OCI-LY7 (cell line): Measurements from ENCODE around the gene IL11. TPM values are rescaled to one million over a fixed set of nuclear protein-coding genes. Genes with fewer than 3 reads are reported as not detected.

ENCODE experiments used
- BruUV-seq: library from RNA; stranded (reverse); fragments of 400-500 nt; replicated peaks from 2 replicates; lab custom pipeline; 2021; lab: Mats Ljungman, UMichigan
- CTCF ChIA-PET: fragments of 300-600 bp; sonication (Branson Sonifier 250); formaldehyde crosslinking; loops from one replicate; lab custom pipeline; 2022; ENCODE audit warnings: antibody characterized with exemption; ENCODE audit not compliant: unreplicated experiment; lab: Charles Lee
- POLR2A ChIA-PET: fragments of 300-600 bp; sonication (Branson Sonifier 250); formaldehyde crosslinking; loops from one replicate; lab custom pipeline; 2022; ENCODE audit warnings: antibody characterized with exemption; lab: Charles Lee
- DNase-seq: peaks from one replicate; pipeline ENCODE4 v3.0.0-alpha.2; 2015; ENCODE audit warnings: low spot score
- H2AFZ ChIP-seq: fragments of 200-600 bp; sonication (generic), shearing (Covaris generic); 2 replicates; pipeline ENCODE4 v1.6.1; 2014; ENCODE audit warnings: mild to moderate bottlenecking, antibody characterized with exemption, low read length, moderate library complexity
- H3K27ac ChIP-seq: fragments of 200-600 bp; sonication (generic); 2 replicates; pipeline ENCODE4 v1.5.1; 2014; ENCODE audit warnings: mixed run types, low read depth, mild to moderate bottlenecking, moderate library complexity, low read length, inconsistent platforms; ENCODE audit not compliant: poor library complexity, severe bottlenecking
- H3K36me3 ChIP-seq: fragments of 200-600 bp; sonication (generic); 2 replicates; pipeline ENCODE4 v1.6.1; 2014; ENCODE audit warnings: mild to moderate bottlenecking, antibody characterized with exemption, low read length, moderate library complexity, mixed read lengths; ENCODE audit not compliant: insufficient read depth
- H3K4me1 ChIP-seq: fragments of 200-600 bp; sonication (generic); 2 replicates; pipeline ENCODE4 v1.5.1; 2014; ENCODE audit warnings: mild to moderate bottlenecking, low read length; ENCODE audit not compliant: insufficient read depth, poor library complexity, severe bottlenecking
- H3K4me2 ChIP-seq: fragments of 200-600 bp; sonication (generic); 2 replicates; pipeline ENCODE4 v1.6.1; 2014; ENCODE audit warnings: mild to moderate bottlenecking, low read length
- H3K4me3 ChIP-seq: fragments of 200-600 bp; sonication (generic); 2 replicates; pipeline ENCODE4 v1.5.1; 2014; ENCODE audit warnings: mild to moderate bottlenecking, low read depth, low read length; ENCODE audit not compliant: poor library complexity, severe bottlenecking
- H3K79me2 ChIP-seq: fragments of 200-600 bp; sonication (generic); 2 replicates; pipeline ENCODE4 v1.6.1; 2016; ENCODE audit warnings: low read depth, mild to moderate bottlenecking, low read length, moderate library complexity, mixed read lengths; ENCODE audit not compliant: insufficient read depth
- H3K9me2 ChIP-seq: fragments of 200-600 bp; sonication (generic); 2 replicates; pipeline ENCODE4 v1.6.1; 2016; ENCODE audit warnings: mild to moderate bottlenecking, low read length, mixed read lengths; ENCODE audit not compliant: insufficient read depth
- H3K9me3 ChIP-seq: fragments of 200-600 bp; sonication (generic); 2 replicates; pipeline ENCODE4 v1.6.1; 2014; ENCODE audit warnings: mild to moderate bottlenecking, mixed run types, low read length, mixed read lengths
- H4K20me1 ChIP-seq: fragments of 200-600 bp; sonication (generic); 2 replicates; pipeline ENCODE4 v1.6.1; 2014; ENCODE audit warnings: mild to moderate bottlenecking, antibody characterized with exemption, low read length, moderate library complexity, mixed read lengths; ENCODE audit not compliant: insufficient read depth
- EZH2phosphoT487 ChIP-seq: fragments of 200-600 bp; sonication (generic); IDR thresholded peaks from 2 replicates; pipeline ENCODE4 v1.6.1; 2018; ENCODE audit warnings: low read depth, borderline replicate concordance, mild to moderate bottlenecking, mixed run types, antibody characterized with exemption, low read length, moderate library complexity, mixed read lengths
- intact Hi-C: fragments of 100-400 bp; cut with micrococcal nuclease; formaldehyde crosslinking; loops from one replicate; pipeline ENCODE4 v1.10.0; 2022; ENCODE audit not compliant: unreplicated experiment
- total RNA-seq, 2 experiments: library from RNA; depleted of rRNA in 1 of 2; stranded (reverse); fragments of >200 nt in 1 of 2; shearing (Covaris generic) in 1 of 2; gene quantifications; 2 replicates each; pipeline ENCODE4 v1.2.3, GENCODE V29; 2014 to 2022
- TF ChIP-seq, protein P1 (sequence below): fragments of 200-600 bp; sonication (generic); conservative IDR thresholded peaks from 2 replicates; pipeline ENCODE4 v1.5.1; 2014; ENCODE audit warnings: mild to moderate bottlenecking, antibody characterized with exemption, low read length, moderate library complexity, mixed read lengths

IL11 gene
- total RNA-seq, 2 experiments from 2014 or later, result 0.32 to 0.46 TPM

DNA sequence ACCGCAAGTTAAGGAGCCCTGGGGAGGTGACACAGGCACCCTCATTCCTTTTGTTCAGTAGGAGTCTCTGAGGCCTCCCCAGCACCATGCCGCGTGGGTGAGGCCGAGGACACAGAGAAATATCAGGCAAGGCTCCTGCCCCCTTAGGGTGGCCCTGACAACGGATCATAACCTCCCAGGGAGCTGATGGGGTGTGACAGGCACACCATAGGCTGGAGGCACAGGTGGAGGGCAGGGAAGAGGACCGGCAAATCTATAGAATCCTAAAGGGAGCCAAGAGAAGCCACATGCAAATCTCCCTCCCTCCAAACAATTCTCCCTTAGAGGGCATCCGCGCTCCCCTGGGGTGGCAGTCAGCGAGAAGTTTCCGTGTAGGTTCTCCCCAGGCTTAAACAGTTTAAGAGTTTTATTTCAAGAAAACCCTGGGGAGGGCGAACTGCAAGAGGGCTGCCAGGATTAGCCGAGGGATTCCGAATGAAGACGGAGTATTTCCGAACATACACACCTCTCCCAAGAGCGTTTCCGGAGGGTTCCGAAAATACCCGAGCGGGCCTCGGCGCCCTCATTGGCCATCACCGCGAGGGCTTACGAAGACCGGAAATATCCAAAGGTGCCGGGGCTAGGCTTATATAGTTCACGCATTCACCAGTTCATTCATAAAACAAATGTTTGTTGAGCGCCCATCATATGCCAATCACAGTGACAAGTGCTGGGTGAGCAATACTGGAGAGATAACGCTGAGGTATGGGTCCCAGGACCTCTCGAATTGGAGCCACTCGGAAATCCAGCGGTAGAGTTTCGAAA is 14.9 kb upstream of the IL11 start:
- intact Hi-C loops, result loop anchor here (2.0 kb wide), 1 partner anchor 76 kb away; no protein-coding TSS in a partner anchor
- TSS peak; percentile 85 for BruUV-seq
- Histone ChIP-seq H3K79me2 (peaks cover 44% of the 10 kb centered on the region), H3K4me2 (peak overlapping the region; percentile 98), H2AFZ (peak overlapping the region; percentile 53; the same call in 1 of the 2 replicates), H3K4me1 (peaks cover 47% of the 10 kb centered on the region), H4K20me1 (peaks cover 27% of the 10 kb centered on the region), H3K36me3 (peaks cover 43% of the 10 kb centered on the region), H3K9me2 (no peaks in the 10 kb centered on the region), H3K4me3 (peak overlapping the region; percentile 87), H3K9me3 (no peaks in the 10 kb centered on the region), H3K27ac (peak overlapping the region; percentile 91)
- TF ChIP-seq EZH2phosphoT487, result no peak
- TF ChIP-seq, protein P1, sequence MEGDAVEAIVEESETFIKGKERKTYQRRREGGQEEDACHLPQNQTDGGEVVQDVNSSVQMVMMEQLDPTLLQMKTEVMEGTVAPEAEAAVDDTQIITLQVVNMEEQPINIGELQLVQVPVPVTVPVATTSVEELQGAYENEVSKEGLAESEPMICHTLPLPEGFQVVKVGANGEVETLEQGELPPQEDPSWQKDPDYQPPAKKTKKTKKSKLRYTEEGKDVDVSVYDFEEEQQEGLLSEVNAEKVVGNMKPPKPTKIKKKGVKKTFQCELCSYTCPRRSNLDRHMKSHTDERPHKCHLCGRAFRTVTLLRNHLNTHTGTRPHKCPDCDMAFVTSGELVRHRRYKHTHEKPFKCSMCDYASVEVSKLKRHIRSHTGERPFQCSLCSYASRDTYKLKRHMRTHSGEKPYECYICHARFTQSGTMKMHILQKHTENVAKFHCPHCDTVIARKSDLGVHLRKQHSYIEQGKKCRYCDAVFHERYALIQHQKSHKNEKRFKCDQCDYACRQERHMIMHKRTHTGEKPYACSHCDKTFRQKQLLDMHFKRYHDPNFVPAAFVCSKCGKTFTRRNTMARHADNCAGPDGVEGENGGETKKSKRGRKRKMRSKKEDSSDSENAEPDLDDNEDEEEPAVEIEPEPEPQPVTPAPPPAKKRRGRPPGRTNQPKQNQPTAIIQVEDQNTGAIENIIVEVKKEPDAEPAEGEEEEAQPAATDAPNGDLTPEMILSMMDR, result no peak
- ChIA-PET POLR2A (interaction anchor here (0.5 to 1.2 kb wide), 5 partner anchors 46 to 130 kb away, joined by 3 to 6 read pairs (median 3); partner anchors contain the start of gene KMT5C), CTCF (no interaction called here)
- peak; percentile 96 for DNase-seq

DNA sequence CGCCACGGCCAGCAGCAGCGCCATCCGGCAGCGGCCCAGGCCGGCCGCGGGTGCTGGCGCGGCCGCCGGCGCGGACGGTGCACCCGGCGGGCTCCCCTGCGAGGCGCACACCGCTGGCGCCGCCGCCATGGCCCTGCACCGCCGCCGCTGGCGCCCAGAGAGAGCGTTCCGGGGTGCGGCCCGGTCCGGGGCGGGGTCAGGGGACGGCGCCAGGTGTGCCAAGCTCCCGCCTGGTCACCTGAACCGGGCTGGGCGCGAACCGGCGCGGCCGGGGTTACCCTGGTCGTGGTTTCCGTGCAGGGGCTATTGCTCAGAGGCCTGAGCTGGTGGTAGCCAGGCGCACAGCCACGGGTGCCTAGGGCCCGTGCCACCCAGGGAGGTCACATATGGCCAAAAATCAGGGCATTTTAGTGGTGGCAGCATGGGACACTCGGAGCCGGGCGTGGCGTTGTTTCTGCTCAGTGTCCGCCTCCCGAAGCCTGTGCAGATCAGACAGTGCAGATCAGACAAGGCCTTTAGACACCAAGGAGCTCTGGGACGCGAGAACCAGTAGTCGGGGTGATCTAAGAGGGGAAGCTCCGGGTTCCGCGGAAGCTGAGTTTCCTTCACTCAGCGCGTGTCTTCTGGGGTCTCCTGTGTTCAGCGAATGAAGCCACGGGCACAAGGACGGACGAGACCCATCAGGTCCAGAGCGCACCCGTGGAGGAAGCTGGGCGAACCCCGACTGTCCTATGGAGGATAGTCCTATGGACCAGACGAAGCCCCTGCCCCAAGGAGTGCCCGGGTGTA is 14.1 kb upstream of the IL11 start, which contains the start of gene TMEM238:
Gene TMEM238 (minus strand): TSS at position 162 of the 789 bp plus-strand sequence. CDS start 33 bp downstream, at position 129.
- Histone ChIP-seq H3K9me3 (no peaks in the 10 kb centered on the region), H3K4me1 (peaks cover 41% of the 10 kb centered on the region), H3K27ac (peak within 1 kb of the TSS; percentile 91), H3K36me3 (peaks cover 35% of the 10 kb centered on the region), H3K4me3 (peak within 1 kb of the TSS; percentile 87), H4K20me1 (peaks cover 27% of the 10 kb centered on the region), H3K4me2 (peak within 1 kb of the TSS; percentile 98), H3K79me2 (peaks cover 44% of the 10 kb centered on the region), H3K9me2 (no peaks in the 10 kb centered on the region), H2AFZ (peak within 1 kb of the TSS; percentile 53; the same call in 1 of the 2 replicates)
- intact Hi-C loops, result loop anchor here (2.0 kb wide), 1 partner anchor 76 kb away; no protein-coding TSS in a partner anchor
- TF ChIP-seq, protein P1, result no peak
- no peak for TF ChIP-seq EZH2phosphoT487
- BruUV-seq, result no TSS peak
- POLR2A ChIA-PET, result interaction anchor here (0.5 to 1.6 kb wide), 6 partner anchors 45 to 129 kb away, joined by 3 to 7 read pairs (median 3); partner anchors contain the start of gene KMT5C
- peak; percentile 63 for DNase-seq
- CTCF ChIA-PET, result interaction anchor here (1.0 kb wide), 1 partner anchor 83 kb away, joined by 3 read pairs; no protein-coding TSS in a partner anchor
